NT2/D1 (cell line): ENCODE results near the gene ARG1.

Source experiments
- SUZ12 ChIP-seq: IDR thresholded peaks from 2 replicates; pipeline ENCODE4 v1.6.1; 2011; ENCODE audit not compliant: insufficient read length, insufficient read depth; ENCODE audit errors: extremely low read depth
- YY1 ChIP-seq: IDR thresholded peaks from 2 replicates; pipeline ENCODE4 v1.6.1; 2011; ENCODE audit not compliant: insufficient read length, insufficient read depth
- ZNF274 ChIP-seq: IDR thresholded peaks from 2 replicates; pipeline ENCODE4 v1.6.1; 2011; ENCODE audit warnings: mild to moderate bottlenecking, low read depth, low read length

DNA sequence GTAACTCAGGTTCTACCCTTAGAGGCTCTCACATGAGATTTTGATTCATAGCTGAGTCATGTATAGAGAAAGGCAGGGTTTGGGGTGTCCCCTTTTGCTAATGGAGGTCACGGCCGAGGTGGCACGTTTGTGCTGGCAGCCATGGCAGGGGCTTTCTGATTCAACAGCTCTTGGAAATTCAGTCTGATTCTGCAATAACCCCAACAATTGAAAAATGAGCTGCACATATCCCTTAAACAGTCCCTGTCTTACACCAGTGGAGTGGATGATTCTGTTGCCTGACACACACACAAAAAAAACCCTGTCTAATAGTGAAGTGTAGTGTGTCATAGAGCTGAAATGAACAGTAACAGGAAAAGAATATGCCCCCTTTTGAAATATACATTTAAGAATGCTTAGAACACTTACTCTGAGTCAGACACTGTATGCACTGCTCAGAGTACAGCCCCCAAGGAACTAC is 40.4 kb upstream of the ARG1 start:
- TF ChIP-seq ZNF274 (no peak), SUZ12 (no peak), YY1 (no peak)
